Medulla oblongata (tissue), 1 donor: Measurements from ENCODE around the gene MANF.

Experiments
- DNase-seq: peaks from one replicate; pipeline ENCODE4 v3.0.0-alpha.2; 2015; ENCODE audit errors: extremely low spot score

Gene MANF

DNA sequence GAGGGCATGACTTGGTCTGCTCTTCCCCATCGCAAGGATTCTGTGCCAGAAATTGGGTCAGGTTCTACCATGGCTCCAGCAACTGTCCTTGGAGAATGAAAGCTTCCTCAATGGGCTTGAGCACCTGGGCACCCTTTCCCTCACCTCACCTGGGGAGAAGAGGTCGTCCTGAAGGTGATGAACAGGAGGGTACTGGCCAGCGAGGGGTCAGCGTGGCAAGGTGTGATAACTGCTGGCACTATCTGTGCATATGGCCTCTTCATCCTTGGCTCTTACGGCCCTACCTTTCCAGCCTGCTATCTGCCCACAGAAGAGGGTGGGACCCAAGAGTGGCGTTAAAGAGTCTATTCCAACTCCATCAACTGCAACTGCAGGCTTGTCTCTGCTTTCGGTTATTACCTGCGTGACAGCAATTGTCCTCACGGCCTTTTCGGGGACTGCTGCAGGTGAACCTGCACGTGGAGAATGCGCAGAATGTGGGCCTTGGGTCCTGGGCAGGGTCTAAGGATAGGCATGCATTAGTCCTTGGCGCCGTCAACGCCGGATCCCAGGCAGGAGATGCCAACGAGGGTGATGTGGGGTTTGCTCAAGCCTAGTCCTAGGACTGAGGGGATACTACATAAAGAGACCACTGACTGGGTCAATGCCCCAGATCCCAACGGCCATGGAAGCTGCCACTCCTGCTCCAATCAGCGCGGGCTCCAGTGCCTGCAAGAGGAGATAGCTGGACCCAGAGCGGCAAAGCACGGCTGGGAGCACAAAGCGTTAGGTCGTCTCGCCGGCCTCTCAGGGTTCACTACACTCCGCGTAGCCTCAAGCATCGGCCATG, 5.4 kb downstream of the MANF start:
- no peak for DNase-seq

DNA sequence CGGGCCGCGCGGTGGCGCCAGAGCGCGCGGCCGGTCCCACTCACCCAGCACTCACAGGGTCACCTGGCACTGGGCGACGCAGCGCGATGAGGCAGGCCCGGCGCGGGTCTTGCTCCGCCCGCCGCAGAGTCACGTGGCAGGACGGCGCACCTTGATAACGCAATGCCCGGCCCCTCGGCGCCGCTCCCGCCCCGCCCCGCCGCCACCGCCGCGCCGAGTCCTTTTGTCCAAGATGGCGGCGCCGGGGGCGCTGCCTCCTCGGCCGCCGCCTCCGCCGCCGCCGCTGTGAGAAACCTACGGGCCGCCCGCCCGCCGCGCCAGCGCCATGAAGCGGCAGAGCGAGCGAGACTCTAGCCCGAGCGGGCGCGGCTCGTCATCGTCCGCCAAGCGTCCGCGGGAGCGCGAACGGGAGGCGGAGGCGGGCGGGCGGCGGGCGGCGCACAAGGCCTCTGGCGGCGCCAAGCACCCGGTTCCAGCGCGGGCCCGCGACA, 6.0 kb downstream of the MANF start, which contains the start of gene RBM15B:
Gene RBM15B (plus strand): TSS at position 211 of the 491 bp plus-strand sequence. CDS start 115 bp downstream, at position 326.
- DNase-seq: peak; percentile 97

DNA sequence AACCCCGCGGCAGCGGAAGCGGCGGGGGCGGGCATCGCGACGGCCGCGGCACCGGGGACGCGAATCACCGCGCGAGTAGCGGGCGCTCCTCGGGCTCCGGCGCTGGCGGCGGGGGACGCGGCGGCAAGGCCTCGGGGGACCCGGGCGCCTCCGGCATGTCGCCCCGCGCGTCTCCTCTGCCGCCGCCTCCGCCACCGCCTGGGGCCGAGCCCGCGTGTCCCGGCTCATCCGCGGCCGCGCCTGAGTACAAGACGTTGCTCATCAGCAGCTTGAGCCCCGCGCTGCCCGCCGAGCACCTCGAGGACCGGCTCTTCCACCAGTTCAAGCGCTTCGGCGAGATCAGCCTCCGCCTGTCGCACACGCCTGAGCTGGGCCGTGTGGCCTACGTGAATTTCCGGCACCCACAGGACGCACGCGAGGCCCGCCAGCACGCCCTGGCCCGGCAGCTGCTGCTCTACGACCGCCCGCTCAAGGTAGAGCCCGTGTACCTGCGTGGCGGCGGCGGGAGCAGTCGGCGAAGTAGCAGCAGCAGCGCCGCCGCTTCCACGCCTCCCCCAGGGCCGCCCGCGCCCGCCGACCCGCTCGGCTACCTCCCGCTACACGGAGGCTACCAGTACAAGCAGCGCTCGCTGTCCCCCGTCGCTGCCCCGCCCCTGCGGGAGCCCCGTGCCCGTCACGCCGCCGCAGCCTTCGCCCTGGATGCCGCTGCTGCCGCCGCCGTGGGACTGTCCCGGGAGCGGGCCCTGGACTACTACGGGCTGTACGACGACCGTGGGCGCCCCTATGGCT, 6.7 kb downstream of the MANF start:
- no peak for DNase-seq

DNA sequence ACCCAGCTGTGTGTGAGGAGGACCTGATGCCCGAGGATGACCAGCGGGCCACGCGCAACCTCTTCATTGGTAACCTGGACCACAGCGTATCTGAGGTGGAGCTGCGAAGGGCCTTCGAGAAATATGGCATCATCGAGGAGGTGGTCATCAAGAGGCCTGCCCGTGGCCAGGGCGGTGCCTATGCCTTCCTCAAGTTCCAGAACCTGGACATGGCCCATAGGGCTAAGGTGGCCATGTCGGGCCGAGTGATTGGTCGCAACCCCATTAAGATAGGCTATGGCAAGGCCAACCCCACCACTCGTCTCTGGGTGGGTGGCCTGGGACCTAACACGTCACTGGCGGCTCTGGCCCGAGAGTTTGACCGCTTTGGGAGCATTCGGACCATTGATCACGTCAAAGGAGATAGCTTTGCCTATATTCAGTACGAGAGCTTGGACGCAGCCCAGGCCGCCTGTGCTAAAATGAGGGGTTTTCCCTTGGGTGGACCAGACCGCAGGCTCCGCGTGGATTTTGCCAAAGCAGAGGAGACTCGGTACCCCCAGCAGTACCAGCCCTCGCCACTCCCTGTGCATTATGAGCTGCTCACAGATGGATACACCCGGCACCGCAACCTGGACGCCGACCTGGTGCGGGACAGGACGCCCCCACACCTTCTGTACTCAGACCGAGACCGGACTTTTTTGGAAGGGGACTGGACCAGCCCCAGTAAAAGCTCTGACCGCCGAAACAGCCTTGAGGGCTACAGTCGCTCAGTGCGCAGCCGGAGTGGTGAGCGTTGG, 7.5 kb downstream of the MANF start:
- no peak for DNase-seq

DNA sequence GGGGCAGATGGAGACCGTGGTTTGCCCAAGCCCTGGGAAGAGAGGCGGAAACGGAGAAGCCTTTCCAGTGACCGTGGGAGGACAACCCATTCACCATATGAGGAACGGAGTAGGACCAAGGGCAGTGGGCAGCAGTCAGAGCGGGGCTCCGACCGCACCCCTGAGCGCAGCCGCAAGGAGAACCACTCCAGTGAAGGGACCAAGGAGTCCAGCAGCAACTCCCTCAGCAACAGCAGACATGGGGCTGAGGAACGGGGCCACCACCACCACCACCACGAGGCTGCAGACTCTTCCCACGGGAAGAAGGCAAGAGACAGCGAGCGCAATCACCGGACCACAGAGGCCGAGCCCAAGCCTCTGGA, 8.0 kb downstream of the MANF start:
- no peak for DNase-seq

DNA sequence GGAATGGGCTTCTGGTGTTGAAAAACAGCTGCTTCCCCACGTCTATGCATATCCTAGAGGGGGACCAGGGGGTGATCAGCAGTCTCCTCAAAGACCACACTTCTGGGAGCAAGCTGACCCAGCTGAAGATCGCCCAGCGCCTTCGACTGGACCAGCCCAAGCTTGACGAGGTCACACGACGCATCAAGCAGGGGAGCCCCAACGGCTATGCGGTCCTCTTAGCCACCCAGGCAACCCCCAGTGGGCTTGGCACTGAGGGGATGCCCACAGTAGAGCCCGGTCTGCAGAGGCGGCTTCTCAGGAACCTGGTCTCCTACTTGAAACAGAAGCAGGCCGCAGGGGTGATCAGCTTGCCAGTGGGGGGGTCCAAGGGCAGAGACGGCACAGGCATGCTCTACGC, 8.5 kb downstream of the MANF start:
- DNase-seq: no peak

DNA sequence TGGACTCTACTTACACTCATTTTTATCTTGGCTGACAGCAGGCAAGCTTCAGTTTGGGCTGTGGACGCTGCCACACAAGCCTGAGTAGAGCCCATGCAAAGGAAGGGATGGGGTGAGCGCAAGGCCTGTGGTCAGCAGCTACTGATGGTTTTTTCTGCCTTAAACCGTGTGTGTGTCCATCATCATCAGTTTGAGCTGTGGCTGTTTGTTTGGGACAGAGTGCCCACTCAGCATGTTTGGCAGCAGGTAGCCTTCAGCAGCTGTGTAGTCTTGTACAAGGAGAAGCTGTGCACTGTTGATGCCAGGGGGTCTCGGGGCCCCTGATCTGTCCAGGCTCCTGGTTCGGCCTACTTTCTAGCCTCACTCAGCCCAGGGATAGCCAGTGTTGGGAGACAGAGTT, 9.4 kb downstream of the MANF start:
- DNase-seq: no peak

DNA sequence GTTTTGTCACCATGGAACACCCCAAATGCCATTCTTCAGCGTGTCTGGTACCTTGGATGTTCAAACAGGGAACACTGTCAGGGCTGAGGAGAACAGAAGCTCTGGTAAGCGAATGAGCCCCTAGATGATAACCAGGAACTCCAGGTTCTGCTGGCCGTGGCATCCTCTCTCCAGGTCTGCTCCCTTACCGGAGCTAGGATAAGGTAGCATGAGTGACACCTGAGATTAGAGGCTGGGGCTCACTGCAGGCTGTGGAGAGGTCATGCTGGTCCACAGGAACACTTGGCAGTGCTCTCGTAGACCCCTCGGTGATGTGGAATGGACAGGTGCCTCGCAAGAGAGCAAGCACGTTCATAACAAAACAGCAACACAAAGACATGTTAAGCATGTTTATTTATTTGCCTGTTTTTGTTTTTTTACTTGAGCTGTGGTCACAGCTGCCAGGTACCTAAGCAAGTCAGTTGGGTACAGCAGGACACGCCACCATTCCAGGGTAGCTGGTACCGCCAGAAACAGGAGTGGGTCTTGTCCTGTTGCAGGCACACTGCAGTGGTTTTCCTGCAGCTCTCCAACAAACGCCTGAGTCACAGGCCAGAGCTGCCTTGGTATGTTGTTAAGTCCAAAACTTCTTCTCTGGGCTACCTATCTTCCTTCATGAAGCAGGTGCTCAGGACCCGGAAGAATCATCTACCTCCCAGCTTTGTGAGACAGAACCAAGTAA, 10.6 kb downstream of the MANF start:
- DNase-seq: no peak

DNA sequence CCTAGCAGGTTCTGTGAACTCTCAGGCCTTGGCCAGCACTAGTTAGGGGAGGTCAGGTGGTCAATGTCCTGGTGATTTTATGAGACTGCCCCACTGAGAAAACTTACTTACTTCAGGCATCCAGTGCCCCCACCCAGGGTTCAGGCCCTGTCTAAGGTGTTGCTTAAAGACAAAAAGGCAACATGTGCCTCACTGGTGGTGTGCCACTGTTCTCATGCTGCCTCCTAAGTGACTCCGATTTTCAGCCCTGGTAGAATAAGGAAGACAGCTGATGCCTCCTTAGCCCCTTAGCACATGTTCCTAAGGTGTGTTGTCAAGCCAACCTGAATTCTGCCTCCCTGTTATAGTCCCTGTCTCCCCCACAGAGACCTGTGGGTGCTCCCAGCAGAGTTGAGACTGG, 11.3 kb downstream of the MANF start:
- no peak for DNase-seq

DNA sequence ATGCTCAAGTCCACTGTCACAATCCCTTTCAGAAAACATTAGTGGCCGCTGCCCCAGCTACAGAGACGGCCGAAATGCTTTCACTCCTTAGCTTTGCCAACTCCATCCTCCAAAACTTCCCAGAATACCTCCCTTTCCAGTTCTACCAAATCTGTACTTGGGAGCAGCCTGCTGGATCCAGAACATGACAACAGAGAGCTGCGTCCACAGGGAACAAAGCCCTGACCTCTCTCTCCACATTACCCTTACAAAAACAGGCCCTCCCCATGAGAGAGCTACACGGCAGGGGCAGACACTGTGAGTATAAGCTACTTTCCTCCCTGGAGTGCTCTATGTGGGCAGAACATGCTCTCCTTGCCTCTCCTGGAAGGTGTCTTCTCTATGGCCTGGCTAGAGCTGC, 12.3 kb downstream of the MANF start:
- no peak for DNase-seq

DNA sequence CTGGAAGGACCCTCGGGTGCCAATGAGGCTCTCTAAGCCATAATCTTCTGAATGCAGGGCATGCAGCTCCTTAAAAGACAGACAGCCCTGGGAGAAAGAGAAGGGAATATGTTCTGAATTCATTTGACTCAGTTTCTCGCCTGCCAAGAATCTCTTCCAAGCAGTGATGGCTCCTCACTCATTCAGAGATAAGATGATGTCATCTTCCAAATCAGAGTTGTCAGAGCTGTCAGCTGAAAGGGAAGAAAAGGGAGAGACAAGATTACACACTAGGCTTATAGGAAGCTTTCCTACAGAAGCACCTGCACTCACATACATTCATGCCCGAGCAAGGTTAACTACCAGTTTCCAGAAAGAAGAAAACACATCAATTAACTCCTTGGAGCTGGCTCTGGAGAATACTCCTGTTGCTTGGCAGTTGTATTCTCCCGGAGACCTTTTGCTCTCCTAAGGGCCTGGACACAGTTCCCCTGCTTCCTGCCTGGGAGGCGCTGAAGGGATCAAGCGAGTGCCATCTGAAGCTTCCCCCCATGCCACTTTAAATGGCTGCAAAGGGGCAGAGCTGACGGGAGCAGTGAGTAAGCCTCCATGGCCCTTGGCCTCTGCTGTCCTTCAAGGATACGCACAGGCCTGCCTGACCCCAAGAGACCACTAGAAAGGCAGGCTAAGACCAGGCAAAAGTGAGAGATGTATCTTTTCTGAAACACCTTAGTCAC, 13.7 kb downstream of the MANF start:
- DNase-seq: no peak

DNA sequence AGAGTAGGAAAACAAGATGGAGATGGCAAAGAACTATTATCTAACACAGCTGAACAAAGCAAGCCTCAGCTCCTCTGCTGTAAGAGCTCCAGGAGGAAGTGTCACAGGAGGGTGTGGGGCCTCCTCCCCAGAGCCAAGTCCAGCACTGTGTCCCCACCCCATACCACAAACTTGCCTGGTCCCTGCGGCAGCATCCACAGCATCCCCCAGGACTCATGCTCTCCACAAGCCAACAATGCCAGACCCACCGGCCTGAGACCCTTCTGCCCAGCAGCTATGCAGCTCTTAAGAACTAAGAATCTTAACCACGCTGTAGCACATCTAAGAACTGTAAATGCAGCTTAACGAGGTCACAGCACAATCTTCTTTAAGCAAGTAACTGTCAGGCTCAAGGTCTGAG, 15.1 kb downstream of the MANF start:
- no peak for DNase-seq

DNA sequence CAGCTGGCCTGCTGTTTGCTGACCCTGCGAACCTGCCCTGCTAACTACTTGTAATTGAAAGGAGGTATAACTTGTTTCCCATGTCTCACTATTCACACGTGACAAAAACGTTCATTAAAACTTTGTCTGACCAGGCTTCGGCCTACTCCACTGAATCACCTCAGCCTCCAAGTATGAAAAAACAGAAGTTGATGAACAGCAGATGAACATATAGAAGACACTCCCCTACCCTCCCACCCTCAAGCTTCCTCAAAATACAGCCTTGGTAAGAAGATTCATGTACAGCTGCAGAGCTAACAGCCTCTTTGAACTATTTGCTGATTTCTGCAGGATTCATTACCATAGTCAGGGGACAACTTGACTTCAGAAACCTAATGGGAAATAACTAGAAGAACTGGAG, 16.6 kb downstream of the MANF start:
- no peak for DNase-seq

DNA sequence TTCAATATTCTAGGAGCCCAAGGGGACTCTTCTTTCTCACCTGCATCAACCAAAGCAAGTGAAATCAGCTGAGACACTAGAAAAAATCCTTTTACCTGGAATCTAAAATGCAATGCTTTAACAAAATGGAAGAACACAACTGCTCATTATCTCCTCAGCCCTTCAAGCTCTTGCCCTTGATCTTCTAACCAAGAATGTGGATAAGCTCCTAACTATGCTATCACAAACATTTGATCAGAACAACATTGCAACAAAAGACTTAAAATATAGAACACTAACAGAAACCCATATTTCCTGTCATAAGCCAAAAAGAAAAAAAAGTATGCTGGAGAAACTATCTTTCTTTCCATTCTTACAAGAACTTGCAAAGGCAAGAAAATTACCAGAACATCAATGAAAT, 18.6 kb downstream of the MANF start:
- no peak for DNase-seq

DNA sequence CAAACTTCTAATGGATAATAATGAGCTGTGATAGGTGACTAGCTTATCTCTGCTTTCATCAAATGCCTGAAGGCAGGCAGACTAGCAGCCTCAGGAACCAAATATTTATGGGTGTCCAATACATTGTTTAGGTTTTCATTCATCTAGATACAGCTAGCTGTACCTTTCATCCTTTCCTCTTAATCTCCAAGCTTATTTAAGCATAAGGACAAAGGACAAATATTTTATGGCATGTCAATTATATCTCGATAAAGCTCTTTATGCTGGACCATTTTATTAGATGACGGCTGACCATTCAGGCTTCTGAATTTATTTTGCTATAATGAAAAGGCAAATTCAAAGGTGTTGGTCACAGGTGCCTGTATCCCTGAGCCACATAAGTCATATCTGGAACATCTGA, 22.9 kb downstream of the MANF start:
- no peak for DNase-seq

DNA sequence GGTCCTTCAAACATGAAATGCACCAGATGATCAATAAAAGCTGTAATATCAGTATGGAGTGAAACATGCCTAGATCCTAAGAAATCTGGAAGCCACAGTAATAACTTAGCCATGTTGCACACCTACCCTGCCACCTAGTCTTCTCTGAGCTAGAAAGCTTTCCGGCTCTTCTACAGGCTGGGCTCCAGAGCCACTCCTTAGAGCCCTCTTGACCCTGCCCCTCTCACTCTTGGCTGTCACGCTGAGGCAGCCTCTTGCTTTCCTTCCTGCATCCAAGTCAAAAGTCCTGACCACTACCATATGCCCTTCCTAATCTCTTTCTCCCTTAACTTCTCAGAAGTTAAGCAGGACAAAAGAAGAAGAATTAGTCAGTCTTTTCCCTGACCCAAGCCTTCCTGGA, 23.7 kb downstream of the MANF start:
- no peak for DNase-seq

DNA sequence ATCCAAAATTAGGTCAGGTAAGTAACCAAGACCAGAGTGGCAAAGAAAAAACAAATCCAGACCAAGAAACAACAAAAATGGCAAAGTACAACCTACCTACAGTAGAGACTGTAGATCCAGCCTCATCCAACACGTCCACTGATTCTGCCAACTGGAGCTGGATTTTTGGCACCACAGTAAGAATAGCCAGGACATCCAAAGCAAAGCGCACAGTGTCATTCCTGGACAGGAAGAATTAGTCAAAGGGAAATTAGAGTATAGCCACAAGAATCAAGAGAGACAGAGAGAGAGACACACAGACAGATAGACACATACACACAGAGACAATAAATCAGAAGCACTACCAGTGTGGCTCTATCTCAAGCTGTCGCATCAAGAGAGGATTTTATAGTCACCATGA, 37.1 kb downstream of the MANF start:
- no peak for DNase-seq

DNA sequence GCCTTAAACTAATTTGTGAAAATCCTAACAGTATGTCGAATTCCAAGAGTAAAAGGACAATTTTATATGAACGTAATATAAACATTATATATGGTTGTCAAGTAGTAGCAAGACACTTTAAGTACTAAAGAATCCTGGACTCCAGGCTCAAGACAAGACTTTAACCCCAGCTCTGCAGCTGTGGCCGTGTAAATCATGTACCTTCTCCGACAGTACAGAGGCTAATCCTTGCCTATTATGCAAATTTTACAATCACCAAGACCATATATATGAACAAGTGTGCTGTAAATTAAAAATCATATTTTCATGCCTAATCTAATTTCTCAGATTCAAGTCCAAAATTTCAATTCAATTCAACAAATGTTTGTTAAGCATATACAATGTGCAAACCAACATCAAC, 41.8 kb downstream of the MANF start:
- DNase-seq: no peak

DNA sequence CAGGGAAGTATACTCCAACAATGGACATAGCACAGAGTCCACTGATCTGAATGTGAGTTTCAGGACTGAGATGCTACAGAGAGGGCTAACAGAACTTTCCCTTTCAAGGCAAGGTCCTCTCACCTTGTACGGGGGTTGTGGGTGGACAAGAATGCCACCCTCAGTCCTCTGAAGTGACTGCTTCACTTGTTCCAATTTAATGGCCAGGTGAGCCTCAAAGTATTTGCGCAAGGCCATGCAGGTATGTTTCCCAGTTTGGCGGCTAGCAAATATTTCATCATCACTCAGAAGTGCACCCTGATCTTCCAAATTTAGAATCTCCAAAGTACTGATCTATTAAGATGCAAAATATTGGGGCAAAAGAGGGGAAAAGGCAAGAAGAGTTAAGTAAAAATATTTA, 44.0 kb downstream of the MANF start:
- DNase-seq: no peak

DNA sequence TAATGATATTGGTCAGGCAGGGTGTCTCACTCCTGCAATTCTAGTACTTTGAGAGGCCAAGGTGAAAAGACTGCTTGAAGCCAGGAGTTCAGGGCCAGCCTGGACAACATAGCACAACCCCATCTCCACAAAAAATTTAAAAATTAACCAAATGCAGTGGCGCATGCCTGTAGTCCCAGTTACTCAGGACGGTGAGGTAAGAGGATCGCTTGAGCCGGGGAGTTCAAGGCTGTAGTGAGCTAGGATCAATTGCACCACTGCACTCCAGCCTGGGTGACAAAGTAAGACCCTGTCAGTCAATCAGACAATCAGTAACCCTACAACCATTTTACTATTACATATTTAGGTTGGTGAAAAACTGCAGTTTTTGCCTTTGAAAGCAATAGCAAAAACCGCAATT, 49.0 kb downstream of the MANF start:
- DNase-seq: no peak

DNA sequence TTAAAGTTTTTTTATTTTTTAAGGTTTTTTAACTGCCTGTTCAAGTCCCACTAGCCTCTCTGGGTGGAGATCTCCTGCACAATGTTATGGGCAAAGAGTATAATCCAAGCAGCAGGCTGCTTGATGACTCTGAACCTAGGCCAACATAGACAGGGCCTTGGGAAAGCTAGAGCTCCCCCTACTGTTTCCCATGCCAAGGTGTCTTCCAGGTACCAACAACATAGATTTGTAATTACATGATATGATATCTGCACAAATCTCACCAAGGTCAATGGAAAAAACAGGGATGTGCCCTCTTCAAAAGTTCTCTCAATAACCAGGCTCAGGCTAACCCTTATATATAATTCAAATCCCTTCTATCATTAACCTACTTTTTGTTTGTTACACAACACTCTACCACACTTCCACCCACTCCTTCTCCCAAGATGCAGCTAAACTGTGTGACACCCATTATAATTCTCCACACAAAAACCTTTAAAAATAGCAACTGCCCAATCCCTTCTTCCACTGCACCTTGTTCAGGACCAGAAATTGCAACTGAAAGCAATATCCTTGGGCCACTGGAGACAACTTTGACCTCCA, 49.7 kb downstream of the MANF start:
- DNase-seq: peak; percentile 68
